ENCODE results near the gene COBL.

COBL gene

DNA sequence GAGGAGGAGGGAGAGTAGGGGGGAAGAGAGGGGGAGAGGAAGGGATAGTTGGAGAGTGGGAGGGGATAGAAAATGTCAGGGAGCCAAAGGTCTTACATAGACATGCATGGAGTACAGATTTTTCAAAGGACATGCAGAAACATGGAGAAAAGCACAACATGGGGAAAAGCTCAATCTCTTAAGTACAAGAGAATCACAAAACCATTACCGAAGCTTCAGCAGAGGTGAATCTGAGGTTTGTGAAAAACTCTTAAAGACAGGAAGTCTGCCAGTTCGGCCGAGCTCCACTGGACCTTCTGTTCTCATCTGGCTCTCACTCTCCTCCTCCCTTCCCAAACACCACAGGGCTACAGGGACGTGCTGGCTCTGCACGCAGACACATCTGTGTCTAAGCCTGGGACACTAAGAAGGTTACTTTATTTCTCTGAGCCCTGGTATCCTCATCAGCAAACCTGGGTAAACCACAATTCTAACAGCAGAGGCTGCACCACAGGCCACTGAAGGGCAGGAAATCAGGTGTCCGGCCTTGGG, 133.9 kb downstream of the COBL start:
- Histone ChIP-seq H4K20me1 (ENCODE audit: insufficient read depth, low read length, poor library complexity, severe bottlenecking) (no peaks in the 10 kb centered on the region), H3F3A (ENCODE audit: low read depth) (no peaks in the 10 kb centered on the region), H3K79me2 (ENCODE audit: insufficient read depth, low read length) (no peaks in the 10 kb centered on the region), H3K36me3 (ENCODE audit: insufficient read depth, low read length) (no peaks in the 10 kb centered on the region), H3K9ac (ENCODE audit: low read depth, low read length, poor library complexity, severe bottlenecking) (no peak overlapping the region), H3K27me3 (ENCODE audit: insufficient read depth, low read length, poor library complexity, severe bottlenecking) (no peaks in the 10 kb centered on the region), H3K9me3 (ENCODE audit: insufficient read depth, low read depth, low read length) (no peaks in the 10 kb centered on the region), H3K4me2 (ENCODE audit: low read depth, low read length, poor library complexity, severe bottlenecking) (no peak overlapping the region), H3K4me1 (ENCODE audit: insufficient read depth, low read length, poor library complexity, severe bottlenecking) (no peaks in the 10 kb centered on the region), H3K4me3 (ENCODE audit: low read length, poor library complexity, severe bottlenecking) (no peak overlapping the region), H3K9me2 (replicated peaks; ENCODE audit: low read depth, low read length) (no peaks in the 10 kb centered on the region), H2AFZ (ENCODE audit: low read length) (no peak overlapping the region)
- no peak for TF ChIP-seq EZH2phosphoT487 (IDR thresholded peaks at IDR 0.05; ENCODE audit: borderline replicate concordance)
- TF ChIP-seq, protein P1, sequence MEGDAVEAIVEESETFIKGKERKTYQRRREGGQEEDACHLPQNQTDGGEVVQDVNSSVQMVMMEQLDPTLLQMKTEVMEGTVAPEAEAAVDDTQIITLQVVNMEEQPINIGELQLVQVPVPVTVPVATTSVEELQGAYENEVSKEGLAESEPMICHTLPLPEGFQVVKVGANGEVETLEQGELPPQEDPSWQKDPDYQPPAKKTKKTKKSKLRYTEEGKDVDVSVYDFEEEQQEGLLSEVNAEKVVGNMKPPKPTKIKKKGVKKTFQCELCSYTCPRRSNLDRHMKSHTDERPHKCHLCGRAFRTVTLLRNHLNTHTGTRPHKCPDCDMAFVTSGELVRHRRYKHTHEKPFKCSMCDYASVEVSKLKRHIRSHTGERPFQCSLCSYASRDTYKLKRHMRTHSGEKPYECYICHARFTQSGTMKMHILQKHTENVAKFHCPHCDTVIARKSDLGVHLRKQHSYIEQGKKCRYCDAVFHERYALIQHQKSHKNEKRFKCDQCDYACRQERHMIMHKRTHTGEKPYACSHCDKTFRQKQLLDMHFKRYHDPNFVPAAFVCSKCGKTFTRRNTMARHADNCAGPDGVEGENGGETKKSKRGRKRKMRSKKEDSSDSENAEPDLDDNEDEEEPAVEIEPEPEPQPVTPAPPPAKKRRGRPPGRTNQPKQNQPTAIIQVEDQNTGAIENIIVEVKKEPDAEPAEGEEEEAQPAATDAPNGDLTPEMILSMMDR (conservative IDR thresholded peaks at IDR 0.05; ENCODE audit: low read length): no peak

DNA sequence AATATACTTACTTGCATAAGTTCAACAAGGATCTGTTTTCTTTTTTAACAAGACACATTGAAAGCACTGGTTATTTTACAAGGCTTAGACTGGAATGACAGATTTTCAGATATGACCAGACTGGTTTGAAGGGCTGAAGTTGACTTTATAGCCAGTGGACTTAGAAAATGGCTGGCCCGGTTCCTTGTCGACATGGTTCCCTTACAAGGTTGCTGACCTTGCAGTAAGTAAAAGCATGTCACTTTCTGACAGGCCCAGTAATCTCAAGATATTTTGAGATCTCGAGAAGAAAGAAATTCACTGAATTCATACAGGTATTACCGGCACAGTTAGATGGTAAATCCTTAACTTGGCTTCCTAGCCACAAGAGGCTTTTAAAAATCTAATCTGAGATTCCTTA, 136.5 kb downstream of the COBL start:
- H3K79me2 ChIP-seq (ENCODE audit: insufficient read depth, low read length): no peaks in the 10 kb centered on the region
- H3K36me3 ChIP-seq (ENCODE audit: insufficient read depth, low read length): no peaks in the 10 kb centered on the region
- H3F3A ChIP-seq (ENCODE audit: low read depth): no peaks in the 10 kb centered on the region
- TF ChIP-seq, protein P1 (conservative IDR thresholded peaks at IDR 0.05; ENCODE audit: low read length): no peak
- no peak for TF ChIP-seq EZH2phosphoT487 (IDR thresholded peaks at IDR 0.05; ENCODE audit: borderline replicate concordance)
- H2AFZ ChIP-seq (ENCODE audit: low read length): no peak overlapping the region
- no peaks in the 10 kb centered on the region for H4K20me1 ChIP-seq (ENCODE audit: insufficient read depth, low read length, poor library complexity, severe bottlenecking)
- no peak overlapping the region for H3K4me3 ChIP-seq (ENCODE audit: low read length, poor library complexity, severe bottlenecking)
- H3K27me3 ChIP-seq (ENCODE audit: insufficient read depth, low read length, poor library complexity, severe bottlenecking): no peaks in the 10 kb centered on the region
- no peak overlapping the region for H3K4me2 ChIP-seq (ENCODE audit: low read depth, low read length, poor library complexity, severe bottlenecking)
- H3K4me1 ChIP-seq (ENCODE audit: insufficient read depth, low read length, poor library complexity, severe bottlenecking): no peaks in the 10 kb centered on the region
- no peaks in the 10 kb centered on the region for H3K9me2 ChIP-seq (replicated peaks; ENCODE audit: low read depth, low read length)
- no peak overlapping the region for H3K9ac ChIP-seq (ENCODE audit: low read depth, low read length, poor library complexity, severe bottlenecking)
- H3K9me3 ChIP-seq (ENCODE audit: insufficient read depth, low read depth, low read length): no peaks in the 10 kb centered on the region

DNA sequence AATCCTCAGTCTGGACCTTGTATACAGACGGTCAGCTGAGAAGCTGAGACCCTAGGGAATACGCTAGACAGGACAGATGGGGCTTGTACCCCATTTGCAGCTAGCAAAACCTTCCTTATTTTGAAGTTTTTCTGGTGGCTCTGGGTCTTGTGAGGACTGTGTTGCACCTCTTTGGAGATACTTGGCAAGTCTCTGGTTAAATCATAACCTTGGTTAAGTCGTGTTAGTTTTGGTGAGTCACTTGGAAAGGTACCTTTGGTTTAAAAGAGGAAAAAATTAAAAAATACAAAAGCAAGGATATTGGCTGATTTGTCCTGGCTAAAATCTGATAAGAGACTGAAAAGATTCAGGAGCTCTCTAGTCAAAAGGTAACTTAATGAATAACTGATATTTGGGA, 140.6 kb downstream of the COBL start:
- Histone ChIP-seq H3K9me2 (replicated peaks; ENCODE audit: low read depth, low read length) (no peaks in the 10 kb centered on the region), H3K9ac (ENCODE audit: low read depth, low read length, poor library complexity, severe bottlenecking) (no peak overlapping the region), H3K36me3 (ENCODE audit: insufficient read depth, low read length) (no peaks in the 10 kb centered on the region), H3F3A (ENCODE audit: low read depth) (no peaks in the 10 kb centered on the region), H3K79me2 (ENCODE audit: insufficient read depth, low read length) (no peaks in the 10 kb centered on the region), H4K20me1 (ENCODE audit: insufficient read depth, low read length, poor library complexity, severe bottlenecking) (no peaks in the 10 kb centered on the region), H2AFZ (ENCODE audit: low read length) (no peak overlapping the region), H3K27me3 (ENCODE audit: insufficient read depth, low read length, poor library complexity, severe bottlenecking) (peaks cover 6% of the 10 kb centered on the region), H3K4me1 (ENCODE audit: insufficient read depth, low read length, poor library complexity, severe bottlenecking) (no peaks in the 10 kb centered on the region), H3K4me3 (ENCODE audit: low read length, poor library complexity, severe bottlenecking) (no peak overlapping the region), H3K4me2 (ENCODE audit: low read depth, low read length, poor library complexity, severe bottlenecking) (no peak overlapping the region), H3K9me3 (ENCODE audit: insufficient read depth, low read depth, low read length) (no peaks in the 10 kb centered on the region)
- no peak for TF ChIP-seq EZH2phosphoT487 (IDR thresholded peaks at IDR 0.05; ENCODE audit: borderline replicate concordance)

DNA sequence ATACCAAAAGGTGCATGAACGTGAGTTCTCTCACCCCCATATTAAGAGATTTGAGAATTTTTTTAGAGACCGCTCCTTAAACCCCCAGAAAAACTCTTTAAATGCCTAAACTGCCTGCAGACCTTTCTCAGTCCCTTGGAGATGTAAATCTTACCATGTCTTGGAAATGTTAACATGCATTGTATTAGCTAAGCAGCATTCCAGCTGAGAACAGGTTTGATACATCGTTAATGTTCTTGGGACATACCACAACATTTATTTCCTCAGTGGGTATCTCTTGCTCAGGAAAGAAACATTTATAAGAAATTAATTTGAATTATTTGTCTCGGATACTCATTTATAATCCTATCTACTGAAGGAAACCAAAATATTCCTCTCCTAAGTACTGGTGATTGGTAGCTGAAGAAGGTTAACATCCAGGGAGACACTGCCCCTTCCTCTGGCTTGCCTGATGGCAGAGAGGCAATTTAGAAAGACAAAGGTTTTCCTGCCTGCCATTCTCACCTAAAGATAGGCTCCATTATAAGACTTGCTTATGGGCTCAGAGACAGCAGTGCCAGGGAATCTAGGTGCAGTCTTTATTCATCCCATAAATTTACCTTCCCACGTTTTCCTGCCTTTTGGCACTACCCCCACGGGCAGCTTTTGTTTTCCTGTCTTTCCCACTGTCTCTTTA, 141.2 kb downstream of the COBL start:
- H3K36me3 ChIP-seq (ENCODE audit: insufficient read depth, low read length): no peaks in the 10 kb centered on the region
- H3K4me2 ChIP-seq (ENCODE audit: low read depth, low read length, poor library complexity, severe bottlenecking): no peak overlapping the region
- H3K27me3 ChIP-seq (ENCODE audit: insufficient read depth, low read length, poor library complexity, severe bottlenecking): peaks cover 6% of the 10 kb centered on the region
- no peaks in the 10 kb centered on the region for H3K9me2 ChIP-seq (replicated peaks; ENCODE audit: low read depth, low read length)
- H4K20me1 ChIP-seq (ENCODE audit: insufficient read depth, low read length, poor library complexity, severe bottlenecking): no peaks in the 10 kb centered on the region
- H3K79me2 ChIP-seq (ENCODE audit: insufficient read depth, low read length): no peaks in the 10 kb centered on the region
- no peak overlapping the region for H2AFZ ChIP-seq (ENCODE audit: low read length)
- H3K9me3 ChIP-seq (ENCODE audit: insufficient read depth, low read depth, low read length): no peaks in the 10 kb centered on the region
- H3F3A ChIP-seq (ENCODE audit: low read depth): no peaks in the 10 kb centered on the region
- TF ChIP-seq, protein P1 (conservative IDR thresholded peaks at IDR 0.05; ENCODE audit: low read length): no peak
- TF ChIP-seq EZH2phosphoT487 (IDR thresholded peaks at IDR 0.05; ENCODE audit: borderline replicate concordance): no peak
- no peak overlapping the region for H3K9ac ChIP-seq (ENCODE audit: low read depth, low read length, poor library complexity, severe bottlenecking)
- H3K4me1 ChIP-seq (ENCODE audit: insufficient read depth, low read length, poor library complexity, severe bottlenecking): no peaks in the 10 kb centered on the region
- H3K4me3 ChIP-seq (ENCODE audit: low read length, poor library complexity, severe bottlenecking): no peak overlapping the region

Data from Loucy (cell line).